K562 (cell line): ENCODE data around the gene GIPC3. TPM values are rescaled to one million over a fixed set of nuclear protein-coding genes. Genes with fewer than 3 reads are reported as not detected.

Experiments
- ATAC-seq: fragments of 200-7000 bp; cut with Tn5 transposase; 3 replicates; pipeline ENCODE4 v1.9.1; 2020; ENCODE audit warnings: moderate library complexity
- BruUV-seq: library from RNA; stranded (reverse); fragments of 400-500 nt; replicated peaks from 2 replicates; lab custom pipeline; 2021; lab: Mats Ljungman, UMichigan
- CTCF ChIA-PET: fragments of 300-600 bp; formaldehyde crosslinking; extraction: SDS; loops from one replicate; lab custom pipeline; 2021; ENCODE audit warnings: low intra/inter-chr PET ratio; lab: Yijun Ruan, JAX
- POLR2A ChIA-PET: fragments of 300-600, 350-650 bp; sonication (Branson Sonifier 250); formaldehyde crosslinking; extraction: SDS; loops from one replicate; lab custom pipeline; 2021; ENCODE audit warnings: antibody characterized with exemption, inconsistent platforms; lab: Yijun Ruan, JAX
- DNase-seq, 4 experiments: peaks; one replicate each; pipeline versions ENCODE4 v3.0.0 to v3.0.0-alpha.2; 2011 to 2018; ENCODE audit warnings: low spot score in 3 of 4, mixed read lengths in 3 of 4; ENCODE audit errors: extremely low read depth in 1 of 4
- FAIRE-seq: peaks from 2 replicates; lab custom pipeline; 2011; peaks lifted over from hg19 to GRCh38; lab: Jason Lieb, UNC
- H2AFZ ChIP-seq: 2 replicates; pipeline ENCODE4 v1.6.0; 2011; ENCODE audit warnings: low read depth, low read length, control low read depth, inconsistent platforms
- H3K27ac ChIP-seq: fragments of 200-600 bp; 3 replicates; pipeline ENCODE4 v1.8.0; 2011; ENCODE audit warnings: low read depth, mild to moderate bottlenecking, control low read depth, inconsistent platforms, low read length, moderate library complexity, mixed read lengths; ENCODE audit errors: extremely low read depth
- H3K27me3 ChIP-seq, 2 experiments: fragments of 300-600 bp in 1 of 2; 2 replicates in 1 of 2; 3 replicates in 1 of 2; pipeline versions ENCODE4 v1.6.0 to v1.8.0; 2011; ENCODE audit warnings: inconsistent platforms in 2 of 2, low read length in 2 of 2, mild to moderate bottlenecking in 1 of 2, mixed read lengths in 1 of 2, moderate library complexity in 1 of 2; ENCODE audit not compliant: control insufficient read depth in 2 of 2, insufficient read depth in 2 of 2
- H3K36me3 ChIP-seq: fragments of 300-600 bp; 3 replicates; pipeline ENCODE4 v1.8.0; 2011; ENCODE audit warnings: mild to moderate bottlenecking, low read length, inconsistent platforms; ENCODE audit not compliant: control insufficient read depth, insufficient read depth
- H3K4me1 ChIP-seq, 2 experiments: fragments of 200-600 bp in 1 of 2; replicated peaks in 1 of 2; 2 replicates in 1 of 2; 3 replicates in 1 of 2; pipeline versions ENCODE4 v1.5.1 to v1.8.0; 2011; ENCODE audit warnings: inconsistent platforms in 2 of 2, low read length in 2 of 2, mild to moderate bottlenecking in 1 of 2, mixed read lengths in 1 of 2, moderate library complexity in 1 of 2; ENCODE audit not compliant: control insufficient read depth in 2 of 2, insufficient read depth in 2 of 2
- H3K4me2 ChIP-seq: 2 replicates; pipeline ENCODE4 v1.6.1; 2011; ENCODE audit warnings: low read length, control low read depth, inconsistent platforms, mixed read lengths; ENCODE audit not compliant: insufficient read depth
- H3K4me3 ChIP-seq: fragments of 200-600 bp; sonication (generic), shearing (Covaris generic); 2 replicates; pipeline ENCODE4 v1.5.1; 2016; ENCODE audit warnings: control low read depth, inconsistent platforms
- H3K79me2 ChIP-seq: fragments of 200-600 bp; 3 replicates; pipeline ENCODE4 v1.8.0; 2011; ENCODE audit warnings: low read length, inconsistent platforms; ENCODE audit not compliant: control insufficient read depth, insufficient read depth
- H3K9ac ChIP-seq, 2 experiments: 2 replicates each; pipeline versions ENCODE4 v1.6.0 to v1.6.1; 2011; ENCODE audit warnings: low read depth in 2 of 2, low read length in 2 of 2, control low read depth in 1 of 2, inconsistent platforms in 1 of 2, mild to moderate bottlenecking in 1 of 2, mixed read lengths in 1 of 2; ENCODE audit not compliant: insufficient read depth in 1 of 2
- H3K9me1 ChIP-seq: one replicate; pipeline ENCODE4 v1.6.0; 2011; ENCODE audit warnings: inconsistent platforms, mild to moderate bottlenecking, low read length, moderate library complexity; ENCODE audit not compliant: control insufficient read depth, insufficient read depth
- H3K9me3 ChIP-seq: replicated peaks from 2 replicates; pipeline ENCODE4 v1.5.1; 2011; ENCODE audit warnings: low read depth, low read length, inconsistent platforms; ENCODE audit not compliant: control insufficient read depth, insufficient read depth
- H4K20me1 ChIP-seq: replicated peaks from 2 replicates; pipeline ENCODE4 v1.6.1; 2011; ENCODE audit warnings: low read length, inconsistent platforms, mixed read lengths; ENCODE audit not compliant: control insufficient read depth, insufficient read depth
- HNRNPH1 ChIP-seq: fragments of 200-400 bp; formaldehyde crosslinking; optimal IDR thresholded peaks from 2 replicates; pipeline ENCODE3; 2017; ENCODE audit warnings: low read depth, mild to moderate bottlenecking, low read length, moderate library complexity
- KDM5B ChIP-seq: fragments of 200-600 bp; sonication (generic); IDR thresholded peaks from 2 replicates; pipeline ENCODE4 v1.6.1; 2012; ENCODE audit warnings: low read depth, mild to moderate bottlenecking, moderate library complexity, low read length, control low read depth, inconsistent platforms; ENCODE audit not compliant: insufficient replicate concordance
- KLF6 ChIP-seq: fragments of 250-450 bp; sonication (Bioruptor Pico); IDR thresholded peaks from 2 replicates; pipeline ENCODE4 v1.4.0; 2020; ENCODE audit warnings: mild to moderate bottlenecking, moderate library complexity, borderline replicate concordance
- MBD2 ChIP-seq: sonication (generic); IDR thresholded peaks from 2 replicates; pipeline ENCODE4 v1.6.1; 2016; ENCODE audit warnings: low read depth, borderline replicate concordance
- RBFOX2 ChIP-seq: fragments of 200-400 bp; formaldehyde crosslinking; IDR thresholded peaks from 2 replicates; pipeline ENCODE4 v1.6.1; 2017; ENCODE audit warnings: low read depth, mild to moderate bottlenecking, low read length, moderate library complexity
- SREBF2 ChIP-seq: sonication (generic); formaldehyde crosslinking; IDR thresholded peaks from 2 replicates; pipeline ENCODE4 v1.4.0; 2020; ENCODE audit warnings: mild to moderate bottlenecking, missing genetic modification reagents
- XRCC4 ChIP-seq: IDR thresholded peaks from one replicate; pipeline ENCODE4 v1.6.1; 2011; ENCODE audit not compliant: insufficient read depth, insufficient read length; ENCODE audit errors: extremely low read depth
- ZNF263 ChIP-seq: sonication (generic); formaldehyde crosslinking; IDR thresholded peaks from 2 replicates; pipeline ENCODE4 v1.8.0; 2022; ENCODE audit warnings: mild to moderate bottlenecking, missing genetic modification reagents, borderline replicate concordance
- WGBS: fragments of 100-300 bp; shearing (Covaris generic); methylation state at CpG from one replicate; pipeline ENCODE4 v1.1.6; 2016; ENCODE audit warnings: low coverage, mixed read lengths; ENCODE audit not compliant: insufficient coverage; ENCODE audit errors: missing lambda C conversion rate; 5-methylcytosine and 5-hydroxymethylcytosine counted together
- in situ Hi-C: fragments of 300-500 bp; cut with MboI; formaldehyde crosslinking; loops from 4 replicates; pipeline ENCODE4 v1.15.0; 2018; ENCODE audit warnings: inconsistent platforms, mixed read lengths
- intact Hi-C: fragments of 100-400 bp; cut with micrococcal nuclease; formaldehyde crosslinking; loops from 2 replicates; pipeline ENCODE4 v1.14.2; 2022
- polyA plus RNA-seq, 8 experiments: library from polyadenylated mRNA; depleted of rRNA in 4 of 8; stranded (reverse) in 5 of 8; unstranded in 3 of 8; fragments of >200 nt; fragmentation: Nextera tagmentation in 2 of 8; fragmentation: Illumina TruSeq in 1 of 8; extraction: Ambion mirVana in 2 of 8; extraction: Trizol in 1 of 8; gene quantifications; 2 replicates each; pipeline versions ENCODE4 v1.2.1 to v1.2.3, GENCODE V29; 2011 to 2014; ENCODE audit warnings: inconsistent platforms in 1 of 8, missing spikeins in 1 of 8
- total RNA-seq, 7 experiments: library from RNA; depleted of rRNA in 6 of 7; stranded (reverse); fragments of >200 nt in 6 of 7; fragmentation: Illumina TruSeq in 2 of 7; extraction: Trizol in 2 of 7; gene quantifications; 2 replicates each; pipeline versions ENCODE4 v1.2.1 to v1.2.3, GENCODE V29; 2011 to 2021; ENCODE audit warnings: low replicate concordance in 1 of 7
- TF ChIP-seq, protein P1 (sequence below): sonication (generic); formaldehyde crosslinking; IDR thresholded peaks from 2 replicates; pipeline ENCODE4 v1.9.0; 2022; ENCODE audit warnings: mild to moderate bottlenecking, missing genetic modification reagents

Gene GIPC3
- total and polyA plus RNA-seq, 9 of the 15 experiments (the other 6 are each of a cell fraction or from before 2014, with no cell fraction given), result 0.03 to 3.6 (median 1.5) TPM; not detected in 1

GRCh38 chr19:3555653-3556422 is 29.4 kb upstream of the GIPC3 start:
- CTCF ChIA-PET, result no interaction called here
- intact Hi-C loops, result loop anchor here (2.0 kb wide), 1 partner anchor 17 kb away; the partner anchor contains the start of gene HMG20B
- H3K9ac ChIP-seq, result peak overlapping the region; percentile 81 to 99
- H3K4me1 ChIP-seq, result peaks cover 21 to 76% of the 10 kb centered on the region in 2 experiments; a peak in 4 of 5 replicates
- H3K36me3 ChIP-seq, result peaks cover 25% of the 10 kb centered on the region
- H3K27me3 ChIP-seq, result no peaks in the 10 kb centered on the region
- peaks cover 9% of the 10 kb centered on the region for H4K20me1 ChIP-seq
- H3K9me1 ChIP-seq, result peaks cover 7% of the 10 kb centered on the region
- POLR2A ChIA-PET, result interaction anchor here (0.6 to 1.9 kb wide), 9 partner anchors 7 to 314 kb away, joined by 3 to 9 read pairs (median 3); no protein-coding TSS in a partner anchor
- no peak overlapping the region for H2AFZ ChIP-seq
- H3K4me2 ChIP-seq, result peak overlapping the region; percentile 92
- WGBS, result 69% methylated on average over 12 of the region's 15 CpGs
- BruUV-seq, result no TSS peak
- H3K4me3 ChIP-seq, result peak overlapping the region; percentile 93
- H3K79me2 ChIP-seq, result peaks cover 45% of the 10 kb centered on the region
- H3K27ac ChIP-seq, result peak overlapping the region; percentile 77; the same call in 2 of the 3 replicates
- H3K9me3 ChIP-seq, result no peaks in the 10 kb centered on the region
- ATAC-seq (no peak), DNase-seq (no peak), FAIRE-seq (no peak)
- no peak for TF ChIP-seq HNRNPH1
- TF ChIP-seq MBD2, result 0 out of 2 replicates have a peak, but pooled peaks have one; percentile 14
- TF ChIP-seq, protein P1, sequence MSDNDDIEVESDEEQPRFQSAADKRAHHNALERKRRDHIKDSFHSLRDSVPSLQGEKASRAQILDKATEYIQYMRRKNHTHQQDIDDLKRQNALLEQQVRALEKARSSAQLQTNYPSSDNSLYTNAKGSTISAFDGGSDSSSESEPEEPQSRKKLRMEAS (CRISPR knock-in tag), result no peak
- no peak for TF ChIP-seq SREBF2 (CRISPR knock-in tag)
- TF ChIP-seq KDM5B, result peak; percentile 12
- 0 out of 2 replicates have a peak, but pooled peaks have one; percentile 7 for TF ChIP-seq ZNF263 (CRISPR knock-in tag)
- no peak for TF ChIP-seq XRCC4
- TF ChIP-seq KLF6 (CRISPR knock-in tag), result no peak
- 0 out of 2 replicates have a peak, but pooled peaks have one; percentile 13 for TF ChIP-seq RBFOX2
- in situ Hi-C loops, result no loop called here
